Measurements from ENCODE around the gene GPAM.

GPAM gene

DNA sequence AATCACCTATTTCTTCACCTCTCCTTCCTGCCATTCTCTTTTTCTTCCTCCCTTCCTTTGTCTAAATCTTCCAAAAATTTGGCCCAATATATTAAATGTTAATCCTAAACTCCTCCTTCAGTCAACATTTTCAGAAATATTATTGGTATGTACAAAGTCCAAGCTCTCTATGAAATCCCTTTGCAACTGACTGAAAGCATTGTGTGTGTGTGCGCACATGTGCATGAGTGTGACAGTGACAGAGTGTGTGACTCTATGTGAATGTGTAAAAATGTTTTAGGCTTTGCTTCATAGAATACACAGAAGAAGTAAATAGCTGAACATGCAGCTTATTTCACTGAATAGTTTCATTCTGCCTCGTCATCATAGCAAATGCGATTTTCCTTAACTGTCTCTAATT, 7.0 kb downstream of the GPAM start:
- DNase-seq (ENCODE audit: extremely low spot score) = no peak
- ChIA-PET CTCF (no interaction called here), POLR2A (no interaction called here)
- no peak for TF ChIP-seq FOXA1 (IDR thresholded peaks at IDR 0.05)
- TF ChIP-seq LEF1 (IDR thresholded peaks at IDR 0.05; ENCODE audit: borderline replicate concordance) = no peak
- TF ChIP-seq ARNT (IDR thresholded peaks at IDR 0.05) = no peak
- TF ChIP-seq FOXM1 (IDR thresholded peaks at IDR 0.05; ENCODE audit: borderline replicate concordance) = no peak
- no peak for TF ChIP-seq FOXK2 (IDR thresholded peaks at IDR 0.05)
- TF ChIP-seq SUZ12 (IDR thresholded peaks at IDR 0.05) = no peak
- no peak for TF ChIP-seq ELF4 (IDR thresholded peaks at IDR 0.05)
- no peak for TF ChIP-seq TARDBP (IDR thresholded peaks at IDR 0.05)
- no peak for TF ChIP-seq SP1 (IDR thresholded peaks at IDR 0.05)
- no peak for TF ChIP-seq ZNF384 (IDR thresholded peaks at IDR 0.05)
- TF ChIP-seq L3MBTL2 (conservative IDR thresholded peaks at IDR 0.05) = no peak
- TF ChIP-seq BHLHE40 (IDR thresholded peaks at IDR 0.05; ENCODE audit: borderline replicate concordance) = no peak
- no peak for TF ChIP-seq CTBP1 (IDR thresholded peaks at IDR 0.05; ENCODE audit: borderline replicate concordance)
- no peak for TF ChIP-seq HDGF (IDR thresholded peaks at IDR 0.05; ENCODE audit: borderline replicate concordance)
- TF ChIP-seq, protein P1, sequence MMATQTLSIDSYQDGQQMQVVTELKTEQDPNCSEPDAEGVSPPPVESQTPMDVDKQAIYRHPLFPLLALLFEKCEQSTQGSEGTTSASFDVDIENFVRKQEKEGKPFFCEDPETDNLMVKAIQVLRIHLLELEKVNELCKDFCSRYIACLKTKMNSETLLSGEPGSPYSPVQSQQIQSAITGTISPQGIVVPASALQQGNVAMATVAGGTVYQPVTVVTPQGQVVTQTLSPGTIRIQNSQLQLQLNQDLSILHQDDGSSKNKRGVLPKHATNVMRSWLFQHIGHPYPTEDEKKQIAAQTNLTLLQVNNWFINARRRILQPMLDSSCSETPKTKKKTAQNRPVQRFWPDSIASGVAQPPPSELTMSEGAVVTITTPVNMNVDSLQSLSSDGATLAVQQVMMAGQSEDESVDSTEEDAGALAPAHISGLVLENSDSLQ (IDR thresholded peaks at IDR 0.05) = no peak
- no peak for TF ChIP-seq NFRKB (IDR thresholded peaks at IDR 0.05)

DNA sequence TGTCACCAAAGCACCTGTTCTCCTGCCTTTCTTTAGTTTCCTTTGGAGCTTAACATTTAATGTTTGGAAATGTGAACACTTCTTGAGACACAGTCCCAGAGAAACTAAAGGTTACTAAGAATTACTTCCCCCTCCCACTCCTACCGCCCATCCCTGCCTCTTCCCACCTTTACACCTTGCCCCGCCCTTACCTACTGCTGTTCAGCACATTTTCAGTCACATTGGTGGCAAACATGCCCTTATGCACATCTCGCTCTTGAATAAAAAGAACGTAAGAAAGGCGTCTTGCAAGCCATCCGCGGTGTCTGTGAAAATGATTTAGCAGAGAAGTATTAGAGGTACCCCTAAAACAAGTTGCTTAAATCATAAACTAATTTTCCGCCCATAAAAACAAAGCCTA, 8.2 kb downstream of the GPAM start:
- POLR2A ChIA-PET = interaction anchor here (2.7 kb wide), 1 partner anchor 8 kb away, joined by 8 read pairs; the partner anchor contains the start of gene GPAM
- no peak for TF ChIP-seq LEF1 (IDR thresholded peaks at IDR 0.05; ENCODE audit: borderline replicate concordance)
- no peak for TF ChIP-seq SP1 (IDR thresholded peaks at IDR 0.05)
- TF ChIP-seq FOXK2 (IDR thresholded peaks at IDR 0.05) = no peak
- no peak for TF ChIP-seq CTBP1 (IDR thresholded peaks at IDR 0.05; ENCODE audit: borderline replicate concordance)
- no peak for TF ChIP-seq NFRKB (IDR thresholded peaks at IDR 0.05)
- TF ChIP-seq FOXM1 (IDR thresholded peaks at IDR 0.05; ENCODE audit: borderline replicate concordance) = no peak
- TF ChIP-seq BHLHE40 (IDR thresholded peaks at IDR 0.05; ENCODE audit: borderline replicate concordance) = no peak
- TF ChIP-seq L3MBTL2 (conservative IDR thresholded peaks at IDR 0.05) = no peak
- no peak for TF ChIP-seq TARDBP (IDR thresholded peaks at IDR 0.05)
- no peak for TF ChIP-seq ARNT (IDR thresholded peaks at IDR 0.05)
- no peak for TF ChIP-seq SUZ12 (IDR thresholded peaks at IDR 0.05)
- TF ChIP-seq, protein P1 (IDR thresholded peaks at IDR 0.05) = no peak
- no peak for TF ChIP-seq HDGF (IDR thresholded peaks at IDR 0.05; ENCODE audit: borderline replicate concordance)
- CTCF ChIA-PET = no interaction called here
- DNase-seq (ENCODE audit: extremely low spot score) = no peak

DNA sequence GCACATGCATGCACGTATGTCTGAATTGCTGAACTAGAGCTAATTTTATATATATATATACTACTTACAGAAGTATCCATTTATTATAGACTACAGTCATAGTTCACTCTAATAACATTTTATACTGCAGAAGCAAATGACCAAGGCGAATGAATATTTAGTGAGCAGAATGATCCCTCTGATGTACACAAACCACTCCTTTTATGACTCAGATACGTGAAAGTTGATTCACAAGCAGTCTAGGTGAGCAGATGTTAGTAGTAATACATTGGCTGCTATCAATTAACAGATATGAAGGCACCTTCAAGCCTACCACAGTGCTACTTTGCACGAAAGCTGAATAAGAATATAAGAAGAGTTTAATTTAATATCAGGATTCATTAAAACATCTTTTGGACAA, 10.4 kb downstream of the GPAM start:
- ChIA-PET CTCF (no interaction called here), POLR2A (interaction anchor here (0.6 to 2.7 kb wide), 2 partner anchors 10 to 92 kb away, joined by 3 to 8 read pairs; partner anchors contain the start of gene GPAM)
- no peak for DNase-seq (ENCODE audit: extremely low spot score)
- TF ChIP-seq ARNT (IDR thresholded peaks at IDR 0.05) (no peak), FOXA1 (IDR thresholded peaks at IDR 0.05) (no peak), TARDBP (IDR thresholded peaks at IDR 0.05) (no peak), FOXK2 (IDR thresholded peaks at IDR 0.05) (no peak), LEF1 (IDR thresholded peaks at IDR 0.05; ENCODE audit: borderline replicate concordance) (no peak), ZNF384 (IDR thresholded peaks at IDR 0.05) (no peak), FOXM1 (IDR thresholded peaks at IDR 0.05; ENCODE audit: borderline replicate concordance) (no peak)

DNA sequence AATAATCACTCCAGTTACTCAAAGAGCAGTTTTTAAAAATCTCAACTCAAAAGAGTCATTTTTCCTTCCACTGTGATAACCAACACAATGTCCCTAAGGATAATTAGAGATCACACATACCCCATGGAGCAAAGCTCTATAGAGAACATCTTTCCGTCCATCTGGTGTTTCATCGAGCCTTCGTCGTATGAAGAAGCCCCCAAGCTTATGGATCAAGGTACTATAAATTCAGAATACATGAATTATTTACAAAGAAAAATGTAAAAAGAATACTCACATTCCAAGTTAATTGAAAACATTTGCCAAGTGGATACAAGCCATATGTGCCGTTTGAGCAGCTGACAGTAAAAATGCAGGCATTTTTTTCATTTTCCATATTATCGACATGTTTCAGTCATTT, 14.8 kb downstream of the GPAM start:
- ChIA-PET POLR2A (no interaction called here), CTCF (interaction anchor here (0.7 kb wide), 1 partner anchor 302 kb away, joined by 3 read pairs; no protein-coding TSS in a partner anchor)
- TF ChIP-seq SP1 (IDR thresholded peaks at IDR 0.05) (no peak), FOXM1 (IDR thresholded peaks at IDR 0.05; ENCODE audit: borderline replicate concordance) (no peak), NFRKB (IDR thresholded peaks at IDR 0.05) (no peak)
- TF ChIP-seq, protein P1 (IDR thresholded peaks at IDR 0.05) = no peak
- no peak for DNase-seq (ENCODE audit: extremely low spot score)

DNA sequence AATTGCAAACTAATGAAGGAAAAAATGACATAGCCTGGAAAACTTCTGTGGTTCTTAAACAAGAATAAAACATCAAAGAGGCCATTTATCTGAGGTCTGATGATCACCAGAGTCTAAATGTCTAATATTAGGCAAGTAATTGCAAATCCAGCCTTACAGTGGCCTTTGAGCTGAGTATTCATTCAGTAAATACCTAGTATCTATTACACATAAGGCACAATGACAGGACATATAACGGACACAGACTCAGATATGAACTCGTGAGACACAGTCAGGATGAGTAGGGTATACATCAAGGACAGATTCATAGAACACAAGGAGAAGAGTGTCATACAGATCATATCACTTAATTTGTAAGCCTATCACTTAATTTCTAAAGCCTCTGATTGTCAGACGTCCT, 16.8 kb downstream of the GPAM start:
- TF ChIP-seq FOXK2 (IDR thresholded peaks at IDR 0.05) (no peak), SUZ12 (IDR thresholded peaks at IDR 0.05) (no peak), FOXA1 (IDR thresholded peaks at IDR 0.05) (no peak), HDGF (IDR thresholded peaks at IDR 0.05; ENCODE audit: borderline replicate concordance) (no peak), NFRKB (IDR thresholded peaks at IDR 0.05) (no peak), L3MBTL2 (conservative IDR thresholded peaks at IDR 0.05) (no peak), BHLHE40 (IDR thresholded peaks at IDR 0.05; ENCODE audit: borderline replicate concordance) (no peak), SP1 (IDR thresholded peaks at IDR 0.05) (no peak), ARNT (IDR thresholded peaks at IDR 0.05) (no peak), ELF4 (IDR thresholded peaks at IDR 0.05) (no peak), FOXM1 (IDR thresholded peaks at IDR 0.05; ENCODE audit: borderline replicate concordance) (no peak), TARDBP (IDR thresholded peaks at IDR 0.05) (no peak), ZNF384 (IDR thresholded peaks at IDR 0.05) (no peak), LEF1 (IDR thresholded peaks at IDR 0.05; ENCODE audit: borderline replicate concordance) (no peak), CTBP1 (IDR thresholded peaks at IDR 0.05; ENCODE audit: borderline replicate concordance) (no peak)
- TF ChIP-seq, protein P1 (IDR thresholded peaks at IDR 0.05) = no peak
- ChIA-PET POLR2A (no interaction called here), CTCF (no interaction called here)

More for the DNA sequence above, 16.8 kb downstream of the GPAM start:
- no peak for DNase-seq (ENCODE audit: extremely low spot score)

Measured in HEK293T (cell line).